H1 (cell line): ENCODE measurements around the gene SAPCD1. TPM values are rescaled to one million over a fixed set of nuclear protein-coding genes. Genes with fewer than 3 reads are reported as not detected.

Experiments
- CBX5 ChIP-seq: fragments of 300-800, 300-1000 bp; sonication (generic); IDR thresholded peaks from 2 replicates; pipeline ENCODE4 v1.7.1; 2016; ENCODE audit warnings: antibody characterized with exemption, low read length, low read depth
- POU5F1 ChIP-seq: IDR thresholded peaks from 2 replicates; pipeline ENCODE4 v1.6.1; 2011; ENCODE audit warnings: low read depth, mild to moderate bottlenecking, low read length, moderate library complexity
- polyA plus RNA-seq, 7 experiments: library from polyadenylated mRNA; depleted of rRNA in 3 of 7; stranded (reverse) in 5 of 7; unstranded in 2 of 7; fragments of >200 nt in 5 of 7; fragments of 200-250 nt in 2 of 7; gene quantifications; 1 replicate in 5 of 7; 2 replicates in 1 of 7; 4 replicates in 1 of 7; pipeline versions ENCODE4 v1.2.1 to v1.2.3, GENCODE V29; 2011 to 2013; ENCODE audit warnings: missing spikeins in 2 of 7, mixed read lengths in 2 of 7
- total RNA-seq: library from RNA; stranded (reverse); fragmentation: NEBNext Ultra II Directional; extraction: Animal tissue kit (Norgen Biotek cat#: 25700); gene quantifications from 2 replicates; pipeline ENCODE4 v1.2.1, GENCODE V29; 2021

Gene SAPCD1
- total and polyA plus RNA-seq, 2 of the 8 experiments (the other 6 are each of a cell fraction or from before 2014, with no cell fraction given) = 3.1 to 5.9 TPM

- TF ChIP-seq CBX5 = no peak
- no peak for TF ChIP-seq POU5F1
Measured at GRCh38 chr6:31762356-31762755, at the start of gene SAPCD1 (continued).
